Medulla oblongata (tissue), 1 donor: Measurements from ENCODE around the gene CAPZA2.
"Not testable (repeated sequence)": the region's sequence is repeated elsewhere in the genome, so short reads cannot be mapped to it uniquely, and the experiment has no call there.

Experiments used
- DNase-seq: peaks from one replicate; pipeline ENCODE4 v3.0.0-alpha.2; 2015; ENCODE audit errors: extremely low spot score

CAPZA2 gene

DNA sequence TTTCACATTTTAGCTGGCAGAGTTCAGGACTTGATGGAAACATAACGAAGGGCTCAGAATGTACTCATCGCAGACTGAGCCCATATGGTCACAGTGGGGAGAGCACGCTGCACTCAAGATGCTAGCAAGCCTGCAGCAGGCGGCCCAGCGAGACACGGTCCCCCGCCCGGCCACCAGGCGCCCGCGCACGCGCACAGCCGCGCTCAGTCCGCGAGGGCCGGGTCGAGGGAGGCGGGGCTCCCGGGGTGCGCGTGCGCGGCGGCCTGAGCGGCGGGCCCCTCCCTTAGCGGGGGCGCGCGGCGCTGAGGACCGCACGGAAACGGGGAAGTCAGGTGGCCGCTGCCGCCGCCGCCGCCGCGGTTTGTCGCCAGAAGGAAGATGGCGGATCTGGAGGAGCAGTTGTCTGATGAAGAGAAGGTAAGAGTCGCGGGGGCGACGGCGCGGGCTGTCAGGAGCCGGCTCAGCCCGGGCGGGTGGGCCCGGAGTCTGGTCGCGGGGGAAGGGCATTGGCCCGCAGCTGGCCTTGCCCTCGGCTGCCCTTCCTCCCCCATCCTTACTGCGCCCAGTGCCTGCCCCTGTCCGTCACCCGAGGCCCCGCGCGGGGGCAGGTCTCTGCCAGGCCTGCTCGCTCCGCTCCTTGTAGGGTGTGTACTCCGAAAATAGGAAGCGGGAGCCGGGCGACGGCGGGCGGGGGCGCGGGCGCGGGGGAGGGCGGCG is at the start of gene CAPZA2:
Gene CAPZA2 (plus strand): TSS at position 354 of the 717 bp plus-strand sequence. CDS start 25 bp downstream, at position 379.
- peak; percentile 93 for DNase-seq

DNA sequence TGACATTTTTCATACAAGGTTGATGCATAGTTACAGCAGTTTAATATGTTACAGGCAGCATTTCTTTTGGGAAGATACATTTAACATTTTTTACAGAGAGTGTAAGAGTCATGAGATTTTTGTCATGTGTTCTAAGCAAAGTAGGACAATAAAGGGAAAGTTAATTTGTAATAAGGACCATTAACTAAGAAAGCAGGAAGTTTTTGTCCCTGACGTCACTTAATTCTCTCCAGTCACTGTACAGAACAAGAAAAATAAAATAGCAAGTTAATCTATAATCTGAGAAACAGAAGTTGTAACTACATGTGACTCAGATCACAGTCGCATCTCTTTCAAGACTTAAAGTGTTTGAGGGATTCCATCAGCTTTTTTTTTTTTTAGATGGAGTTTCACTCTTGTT is 49.5 kb upstream of the CAPZA2 start:
- DNase-seq, result no peak

DNA sequence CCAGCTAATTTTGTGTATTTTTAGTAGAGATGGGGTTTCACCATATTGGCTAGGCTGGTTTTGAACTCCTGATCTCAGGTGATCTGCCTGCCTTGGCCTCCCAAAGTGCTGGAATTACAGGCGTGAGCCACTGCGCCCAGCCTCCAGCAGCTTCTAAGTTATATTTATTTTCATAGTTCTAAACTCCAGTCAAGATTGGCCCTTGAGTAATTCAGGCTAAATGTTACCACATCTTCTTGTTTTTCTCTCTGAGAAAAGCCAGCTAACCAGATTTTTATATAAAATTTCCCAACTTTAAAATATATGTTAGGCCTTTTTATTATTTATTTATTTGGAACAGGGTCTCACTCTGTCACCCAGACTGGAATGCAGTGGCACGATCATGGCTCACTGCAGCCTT is 49.0 kb upstream of the CAPZA2 start:
- not testable (repeated sequence) for DNase-seq

DNA sequence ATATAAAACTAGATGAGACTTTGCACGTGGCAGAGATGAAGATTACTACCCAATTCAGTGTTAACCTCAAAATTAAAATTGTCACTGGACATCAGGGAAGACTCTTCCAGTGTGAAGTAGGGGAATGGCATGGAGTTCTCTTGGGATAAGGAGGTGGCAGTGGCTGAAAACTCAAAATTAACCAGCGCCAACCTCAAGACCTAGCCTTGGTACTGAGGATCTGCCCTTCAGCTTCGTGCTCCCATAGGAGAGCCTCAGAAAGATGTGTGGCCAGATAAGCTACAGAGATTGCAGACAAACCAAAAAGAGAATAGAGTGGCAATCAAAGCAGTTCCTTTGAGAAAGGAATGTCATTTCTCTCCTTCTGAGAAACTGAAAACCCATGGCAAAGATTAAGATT is 47.3 kb upstream of the CAPZA2 start:
- no peak for DNase-seq

DNA sequence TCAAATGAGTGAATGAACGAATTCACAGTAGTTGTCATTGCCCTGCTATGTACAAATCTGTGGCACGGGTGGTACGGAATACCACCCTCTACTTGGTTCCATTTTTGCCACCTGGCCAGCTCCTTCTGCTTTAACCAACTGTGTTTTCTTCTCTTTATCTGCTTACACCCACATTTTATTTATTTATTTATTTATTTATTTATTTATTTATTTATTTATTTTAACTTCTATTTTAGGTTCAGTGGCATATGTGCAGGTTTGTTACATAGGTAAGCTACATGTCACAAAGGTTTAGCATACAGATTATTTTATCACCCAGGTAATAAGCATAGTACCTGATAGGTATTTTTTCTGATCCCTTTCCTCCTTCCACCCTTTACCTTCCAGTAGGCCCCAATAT is 42.2 kb upstream of the CAPZA2 start:
- DNase-seq, result no peak

DNA sequence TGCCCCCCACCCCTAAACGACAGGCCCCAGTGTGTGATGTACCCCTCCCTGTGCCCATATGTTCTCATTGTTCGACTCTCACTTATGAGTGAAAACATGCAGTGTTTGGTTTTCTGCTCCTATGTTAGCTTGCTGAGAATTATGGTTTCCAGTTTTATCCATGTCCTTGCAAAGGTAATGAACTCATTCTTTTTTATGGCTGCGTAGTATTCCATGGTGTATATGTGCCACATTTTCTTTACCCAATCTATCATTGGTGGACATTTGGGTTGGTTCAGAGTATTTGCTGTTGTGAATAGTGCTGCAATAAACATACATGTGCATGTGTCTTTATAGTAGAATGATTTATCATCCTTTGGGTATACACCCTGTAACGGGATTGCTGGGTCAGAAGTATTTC is 40.7 kb upstream of the CAPZA2 start:
- DNase-seq, result not testable (repeated sequence)

DNA sequence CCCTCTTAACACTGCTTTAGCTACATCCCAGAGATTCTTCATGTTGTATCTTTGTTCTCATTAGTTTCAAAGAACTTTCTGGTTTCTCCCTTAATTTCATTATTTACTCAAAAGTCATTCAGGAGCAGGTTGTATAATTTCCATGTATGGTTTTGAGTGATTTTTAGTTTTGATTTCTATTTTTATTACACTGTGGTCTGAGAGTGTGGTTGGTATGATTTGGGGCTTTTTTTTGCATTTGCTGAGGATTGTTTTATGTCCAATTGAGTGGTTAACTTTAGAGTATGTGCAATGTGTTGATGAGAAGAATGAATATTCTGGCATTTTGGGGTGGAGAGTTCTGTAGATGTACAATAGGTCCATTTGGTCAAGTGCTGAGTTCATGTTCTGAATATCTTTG is 37.9 kb upstream of the CAPZA2 start:
- no peak for DNase-seq

DNA sequence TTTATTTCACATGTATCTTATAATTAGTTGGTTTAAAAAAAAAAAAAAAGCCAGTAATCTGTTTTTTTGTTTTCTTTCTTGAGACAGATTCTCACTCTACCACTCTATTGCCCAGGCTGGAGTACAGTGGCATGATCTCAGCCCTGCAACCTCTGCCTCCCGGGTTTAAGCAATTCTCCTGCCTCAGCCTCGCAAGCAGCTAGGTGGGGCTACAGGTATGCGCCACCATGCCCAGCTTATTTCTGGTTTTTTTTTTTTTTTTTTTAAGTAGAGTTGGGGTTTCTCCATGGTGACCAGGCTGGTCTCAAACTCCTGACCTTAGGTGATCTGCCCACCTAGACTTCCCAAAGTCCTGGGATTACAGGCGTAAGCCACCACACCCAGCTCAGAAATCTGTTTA is 34.1 kb upstream of the CAPZA2 start:
- no peak for DNase-seq

DNA sequence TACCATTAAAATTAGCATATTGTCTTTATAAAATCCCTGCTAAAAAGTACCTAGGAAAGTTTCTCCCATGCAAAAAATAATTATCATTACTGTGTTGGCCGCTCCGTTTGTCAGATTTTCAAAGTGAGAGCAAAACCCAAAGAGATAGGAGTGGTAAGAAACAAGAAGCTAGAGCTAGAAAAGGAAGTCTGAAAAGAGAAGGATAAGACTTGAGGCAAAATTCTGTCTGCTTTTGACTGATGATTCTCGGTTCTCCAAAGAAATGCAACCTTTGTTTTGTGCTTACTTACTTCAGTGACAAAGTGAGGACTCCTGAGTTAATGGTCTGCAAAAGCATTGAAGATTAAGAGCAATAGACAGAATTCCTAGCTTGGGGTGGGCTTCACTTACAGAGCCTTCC is 33.3 kb upstream of the CAPZA2 start:
- DNase-seq, result no peak

DNA sequence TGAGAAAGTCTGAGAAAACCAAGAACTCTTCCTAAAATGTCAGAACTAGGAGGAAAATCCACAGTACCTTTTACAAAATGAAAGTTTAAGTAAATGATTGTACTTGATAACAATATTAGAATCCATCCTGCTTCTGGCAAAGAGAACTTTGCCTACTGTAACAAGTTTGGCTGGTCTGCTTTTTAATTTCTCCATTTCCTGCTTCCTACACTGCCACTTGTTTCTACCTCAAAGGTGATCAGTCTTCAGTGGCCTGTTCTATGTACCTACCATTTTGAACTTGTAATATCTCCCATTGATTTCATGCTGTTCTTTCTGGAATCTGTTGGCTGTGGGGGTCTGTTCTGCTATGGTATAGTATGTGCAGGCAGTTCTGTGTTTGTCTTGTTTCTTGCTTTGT is 32.9 kb upstream of the CAPZA2 start:
- no peak for DNase-seq

DNA sequence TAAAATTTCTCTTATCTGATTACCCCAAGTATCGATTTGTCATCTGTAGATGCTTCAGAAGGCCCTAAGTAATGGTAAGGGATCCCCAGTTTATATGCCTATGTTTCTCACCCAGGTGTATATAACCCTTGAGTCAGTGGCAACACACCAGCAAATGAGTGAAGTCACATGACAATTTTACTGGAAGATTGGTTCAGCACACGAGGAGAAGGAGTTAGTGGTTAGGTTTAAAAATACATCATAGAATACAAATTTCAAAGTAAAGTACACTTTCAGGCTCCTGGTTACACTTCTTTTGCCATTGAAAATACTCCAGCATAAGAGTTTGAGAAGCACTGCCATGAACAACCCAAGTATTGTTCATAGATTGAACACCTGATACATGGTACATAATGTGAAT is 29.7 kb upstream of the CAPZA2 start:
- no peak for DNase-seq

DNA sequence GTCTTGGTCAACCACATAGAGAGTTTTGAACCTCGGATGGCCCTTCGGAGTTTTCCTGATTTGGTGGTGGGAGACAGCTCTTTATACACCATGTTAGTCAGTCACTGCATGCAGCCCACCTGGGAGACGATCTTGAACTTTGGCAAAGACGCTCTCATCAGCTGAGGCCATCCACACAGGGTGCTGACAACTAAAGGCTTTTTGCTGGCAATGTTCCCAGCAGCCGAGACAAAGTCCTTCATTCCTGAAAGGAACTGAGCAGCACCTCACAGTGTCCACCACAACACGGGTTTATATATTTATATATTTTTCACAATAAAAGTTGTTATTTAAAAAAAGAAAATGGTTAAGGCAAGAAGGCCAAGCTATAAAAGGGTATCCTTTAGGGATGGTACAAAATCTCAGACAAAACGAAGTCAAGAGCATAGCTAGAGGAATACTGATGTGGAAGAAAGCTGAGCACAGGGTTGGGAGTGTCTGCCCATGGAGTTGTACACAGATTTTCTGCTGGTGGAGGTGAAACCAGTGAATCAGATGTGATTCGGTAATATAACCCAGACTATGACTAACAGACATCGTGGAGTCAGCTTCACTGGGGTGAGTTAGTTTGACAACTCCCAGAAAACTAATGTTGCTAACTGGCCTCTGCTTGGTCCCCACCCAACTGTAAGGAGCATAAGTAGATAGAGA is 27.4 kb upstream of the CAPZA2 start:
- DNase-seq, result peak; percentile 9

DNA sequence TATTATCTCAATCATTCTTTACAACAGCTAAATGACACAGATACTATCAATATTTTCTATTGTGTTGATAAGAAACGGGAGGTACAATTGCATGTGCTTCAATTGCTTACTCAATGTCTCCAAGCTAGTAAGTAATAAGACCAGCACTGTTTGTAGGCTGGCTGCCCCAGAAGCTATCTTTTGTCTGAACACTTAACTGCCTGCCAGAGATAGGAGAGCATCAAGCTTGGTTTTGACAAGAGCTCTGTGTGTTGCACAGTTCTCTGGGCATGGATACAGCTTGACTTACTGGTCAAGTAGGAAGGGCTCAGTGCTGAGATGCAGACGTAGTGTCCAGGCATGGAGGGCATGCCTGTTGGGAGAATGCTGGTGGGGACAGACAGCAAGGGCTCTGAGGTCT is 26.3 kb upstream of the CAPZA2 start:
- peak; percentile 12 for DNase-seq

DNA sequence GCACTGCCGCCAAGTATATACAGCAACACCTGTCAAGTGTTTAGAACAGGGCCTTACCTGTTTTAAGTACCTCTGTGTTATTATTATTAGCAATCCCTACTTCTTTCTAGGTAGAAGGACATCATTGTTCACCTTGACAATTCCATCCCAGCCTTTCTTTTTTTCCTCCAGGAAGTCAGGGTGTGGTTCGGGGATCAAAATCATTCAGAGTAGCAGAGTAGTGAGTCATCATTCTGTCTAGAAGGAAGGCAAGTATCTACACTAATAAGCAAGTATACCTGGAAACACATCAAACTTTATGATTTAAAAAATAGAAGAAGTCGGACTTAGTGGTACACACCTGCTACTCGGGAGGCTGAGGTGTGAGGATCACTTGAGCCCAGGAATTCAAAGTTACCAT is 25.5 kb upstream of the CAPZA2 start:
- DNase-seq, result no peak

DNA sequence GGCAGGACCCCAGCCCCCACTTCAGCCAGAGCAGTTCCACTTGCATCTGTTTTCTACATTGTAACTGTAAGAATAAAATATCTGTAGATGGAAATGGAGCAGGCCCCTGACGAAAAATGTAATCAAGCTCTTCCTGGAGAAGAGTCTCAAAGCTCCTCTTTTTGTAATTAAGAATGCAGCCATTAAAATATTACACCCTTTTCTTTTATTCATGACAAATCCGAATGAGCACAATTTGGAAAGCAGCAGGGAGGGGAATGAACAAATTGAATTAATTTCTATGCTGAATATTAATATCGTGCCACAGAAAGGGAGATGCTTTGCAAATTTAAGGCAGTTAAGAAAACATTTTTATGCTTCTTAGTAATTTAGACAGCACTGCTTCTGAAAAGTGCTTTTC is 24.8 kb upstream of the CAPZA2 start:
- DNase-seq, result no peak

DNA sequence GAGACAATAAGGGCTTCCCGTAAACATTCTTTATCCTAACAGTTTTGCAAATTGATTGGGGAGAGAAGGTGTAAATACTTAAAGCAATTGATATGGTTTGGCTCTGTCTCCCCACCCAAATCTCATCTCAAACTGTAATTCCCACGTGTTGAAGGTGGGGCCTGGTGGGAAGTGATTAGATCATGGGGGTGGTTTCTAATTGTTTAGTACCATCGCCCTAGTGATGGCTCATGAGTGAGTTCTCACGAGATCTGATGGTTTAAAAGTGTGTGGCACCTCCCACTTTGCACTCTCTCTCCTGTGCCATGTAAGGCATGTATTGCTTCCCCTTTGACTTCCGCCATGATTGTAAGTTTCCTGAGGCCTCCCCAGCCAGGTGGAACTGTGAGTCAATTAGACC is 22.1 kb upstream of the CAPZA2 start:
- no peak for DNase-seq

DNA sequence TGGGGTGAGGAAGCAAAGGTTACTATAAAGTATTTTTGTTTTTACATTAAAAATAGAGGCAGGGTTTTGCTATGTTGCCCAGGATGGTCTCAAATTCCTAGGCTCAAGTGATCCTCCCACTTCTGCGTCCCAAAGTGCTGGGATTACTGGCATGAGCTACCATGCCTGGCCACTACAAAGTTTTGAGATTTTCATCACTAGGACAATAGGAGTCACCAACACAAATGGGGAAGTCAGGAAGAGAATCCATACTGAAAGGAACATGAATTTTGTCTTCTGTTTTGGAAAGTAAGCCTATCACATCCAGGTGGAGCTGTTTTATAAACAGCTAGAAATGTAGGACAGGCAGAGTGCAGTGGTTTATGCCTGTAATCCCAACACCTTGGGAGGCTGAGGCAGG is 20.0 kb upstream of the CAPZA2 start:
- DNase-seq, result no peak

DNA sequence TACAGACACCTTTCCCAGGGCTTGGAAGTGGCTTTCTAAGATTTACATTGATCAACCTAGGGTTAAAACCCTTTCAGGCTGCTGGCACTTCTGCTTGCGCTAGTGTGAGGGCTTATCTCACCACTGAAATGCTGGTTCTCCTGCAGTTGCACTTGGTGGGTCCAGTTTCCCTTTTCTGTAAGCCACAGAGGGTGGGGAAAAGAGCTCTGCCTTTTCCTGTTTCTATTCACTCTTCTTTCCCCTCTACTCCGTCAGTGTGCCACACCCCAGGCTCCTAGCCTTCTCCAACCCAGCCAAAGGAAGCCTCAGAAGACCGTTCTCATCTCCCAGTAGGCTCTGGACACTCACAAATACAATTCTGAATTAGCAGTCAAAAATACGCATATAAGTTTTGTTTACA is 19.0 kb upstream of the CAPZA2 start:
- DNase-seq, result peak; percentile 41

DNA sequence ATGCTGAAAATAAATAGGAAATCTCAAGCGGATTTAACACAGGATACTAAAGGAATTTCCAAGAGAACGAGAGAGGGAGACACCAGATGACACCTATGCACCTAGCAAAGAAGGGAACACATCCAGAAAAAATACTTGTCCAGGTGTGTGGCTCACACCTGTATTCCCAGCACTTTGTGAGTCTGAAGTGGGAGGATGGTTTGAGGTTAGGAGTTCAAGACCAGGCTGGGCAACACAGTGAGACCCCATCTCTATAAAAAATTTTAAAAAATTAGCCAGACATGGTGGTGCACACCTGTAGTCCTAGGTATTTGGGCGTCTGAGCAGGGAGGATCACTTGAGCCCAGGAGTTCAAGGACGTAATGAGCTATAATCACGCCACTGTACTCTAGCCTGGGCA is 11.2 kb upstream of the CAPZA2 start:
- no peak for DNase-seq

DNA sequence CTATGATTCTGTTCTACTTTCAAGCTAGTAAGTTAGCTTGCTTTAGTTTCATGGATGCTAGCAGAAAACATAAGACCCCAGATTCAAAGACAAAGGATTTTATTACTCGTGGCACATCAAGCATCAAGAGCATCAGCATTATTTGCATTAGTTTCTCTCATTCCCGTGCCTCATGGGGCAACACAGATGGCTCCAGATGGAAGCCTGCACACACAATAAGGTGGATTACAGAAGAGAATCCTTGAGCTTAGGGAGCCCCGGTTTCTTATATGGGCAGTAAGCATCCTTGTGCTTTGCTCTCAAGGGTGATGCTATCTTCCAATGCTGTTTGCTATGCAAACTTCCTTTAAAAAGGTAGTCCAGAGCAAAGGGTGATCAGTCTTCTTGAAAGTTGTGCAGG is 10.7 kb upstream of the CAPZA2 start:
- no peak for DNase-seq

DNA sequence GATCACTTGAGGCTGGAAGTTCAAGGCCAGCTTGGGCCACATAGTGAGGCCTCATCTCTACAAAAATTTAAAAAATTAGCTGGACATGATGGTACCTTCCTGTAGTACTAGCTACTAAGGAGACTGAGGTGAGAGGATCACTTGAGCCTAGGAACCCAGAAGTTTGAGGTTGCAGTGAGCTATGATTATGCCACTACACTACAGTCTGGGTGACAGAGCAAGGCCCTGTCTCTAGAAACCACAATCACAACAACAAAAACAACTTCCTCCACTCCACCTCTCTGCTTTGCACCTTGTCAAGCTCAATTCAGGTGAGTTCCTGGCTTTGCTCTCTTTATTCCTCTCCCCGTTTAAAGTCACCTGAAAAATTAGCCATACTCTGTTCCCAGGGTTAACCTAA is 8.3 kb upstream of the CAPZA2 start:
- no peak for DNase-seq

DNA sequence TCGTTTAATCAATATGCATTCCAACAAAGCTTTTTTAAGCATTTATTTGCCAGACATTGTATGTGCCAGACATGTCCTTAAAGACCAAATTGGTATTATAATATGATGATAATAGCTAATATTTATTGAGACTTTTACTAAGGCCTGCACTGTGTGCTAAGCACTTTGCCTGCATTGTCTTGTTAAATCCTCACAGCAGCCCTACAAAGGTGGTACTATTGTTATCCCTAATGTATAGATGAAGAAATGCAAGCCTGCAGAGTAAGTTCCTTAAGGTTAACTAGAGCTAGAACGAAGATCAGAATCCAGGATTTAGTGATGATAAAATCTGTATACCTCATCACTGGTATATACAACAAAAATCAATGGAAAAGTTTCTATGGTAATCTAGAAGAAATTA is 5.3 kb upstream of the CAPZA2 start:
- no peak for DNase-seq

DNA sequence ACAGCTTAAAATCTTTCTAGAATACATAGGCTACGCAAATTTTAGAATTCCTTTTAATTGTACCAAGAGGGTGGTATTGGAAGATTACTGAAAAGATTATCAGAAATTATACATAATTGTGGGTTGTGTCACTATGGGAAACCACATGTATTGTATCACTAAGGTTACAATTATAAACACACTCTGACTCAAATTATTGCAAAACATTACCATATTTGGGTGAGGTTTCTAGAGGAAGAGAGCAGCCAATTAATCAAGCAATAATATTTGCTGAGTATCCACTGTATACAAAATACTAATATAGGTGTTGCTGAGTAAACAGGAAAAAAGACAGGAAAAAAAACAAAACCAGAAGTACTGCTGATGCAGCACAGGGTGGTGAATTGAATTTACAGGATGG is 3.1 kb upstream of the CAPZA2 start:
- no peak for DNase-seq

DNA sequence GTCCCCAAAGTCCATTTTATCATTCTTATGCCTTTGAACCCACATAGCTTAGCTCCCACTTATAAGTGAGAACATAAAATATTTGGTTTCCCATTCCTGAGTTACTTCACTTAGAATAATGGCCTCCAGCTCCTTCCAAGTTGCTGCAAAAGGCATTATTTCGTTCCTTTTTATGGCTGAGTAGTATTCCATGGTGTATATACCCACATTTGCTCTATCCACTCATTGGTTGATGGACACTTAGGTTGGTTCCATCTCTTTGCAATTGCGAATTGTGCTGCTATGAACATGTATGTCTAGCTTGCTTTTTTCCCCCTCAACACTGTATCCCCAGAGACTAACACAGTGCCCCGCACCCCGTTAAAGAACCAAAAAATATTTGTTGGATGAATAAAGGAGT is 670 bp upstream of the CAPZA2 start:
- DNase-seq, result no peak
